Neural crest cell (in vitro differentiated cells): ENCODE data around the gene GRIN2A. TPM values are rescaled to one million over a fixed set of nuclear protein-coding genes. Genes with fewer than 3 reads are reported as not detected.

Source experiments
- DNase-seq: peaks from one replicate; pipeline ENCODE4 v3.0.0; 2021; ENCODE audit warnings: low read depth, mixed read lengths, low spot score
- H3K27ac Mint-ChIP-seq: one replicate; pipeline ENCODE4 v1.8.0; 2021; ENCODE audit warnings: mild to moderate bottlenecking, mixed read lengths; ENCODE audit not compliant: unreplicated experiment
- H3K27me3 Mint-ChIP-seq: 2 replicates; pipeline ENCODE4 v1.8.0; 2021; ENCODE audit warnings: low read depth, mild to moderate bottlenecking, mixed read lengths
- H3K36me3 Mint-ChIP-seq: 2 replicates; pipeline ENCODE4 v1.8.0; 2021; ENCODE audit warnings: low read depth, mild to moderate bottlenecking, mixed read lengths
- H3K4me1 Mint-ChIP-seq: 2 replicates; pipeline ENCODE4 v1.8.0; 2021; ENCODE audit warnings: mixed read lengths
- H3K4me3 Mint-ChIP-seq: one replicate; pipeline ENCODE4 v1.8.0; 2021; ENCODE audit warnings: mild to moderate bottlenecking, mixed read lengths
- H3K9me3 Mint-ChIP-seq: 2 replicates; pipeline ENCODE4 v1.8.0; 2021; ENCODE audit warnings: mixed read lengths
- total RNA-seq: library from RNA; stranded (reverse); gene quantifications from 2 replicates; pipeline ENCODE4 v1.2.1, GENCODE V29; 2021
- TF ChIP-seq, protein P1 (sequence below): fragments of 200-600 bp; sonication (generic); conservative IDR thresholded peaks from 2 replicates; pipeline ENCODE4 v1.5.0; 2021; ENCODE audit warnings: antibody characterized with exemption, mild to moderate bottlenecking

The GRIN2A gene
- total RNA-seq, 1 donor from 2014 or later, result 0.09 TPM

DNA sequence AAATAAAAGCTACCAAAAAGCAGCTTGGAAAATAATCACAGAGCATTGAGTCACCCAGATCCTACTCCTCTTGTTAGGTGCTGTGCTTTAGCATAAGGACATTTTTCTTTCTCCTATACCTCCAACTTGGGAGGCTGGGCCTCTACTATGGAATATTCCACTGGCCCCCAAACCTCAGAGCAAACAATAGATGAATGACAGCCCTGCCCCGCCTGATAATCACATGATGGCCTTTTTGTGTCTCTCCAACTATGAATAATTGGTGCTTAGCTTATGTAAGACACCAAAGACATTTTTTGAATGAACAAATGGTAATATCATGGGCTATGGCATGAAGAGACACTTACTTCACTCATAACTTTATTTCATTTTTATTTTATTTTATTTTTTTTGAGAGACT is 250.2 kb downstream of the GRIN2A start:
- H3K27ac Mint-ChIP-seq, result no peak overlapping the region
- H3K36me3 Mint-ChIP-seq, result no peaks in the 10 kb centered on the region
- H3K4me3 Mint-ChIP-seq, result no peak overlapping the region
- H3K9me3 Mint-ChIP-seq, result no peaks in the 10 kb centered on the region
- H3K27me3 Mint-ChIP-seq, result peaks cover 16% of the 10 kb centered on the region
- H3K4me1 Mint-ChIP-seq, result no peaks in the 10 kb centered on the region
- TF ChIP-seq, protein P1, sequence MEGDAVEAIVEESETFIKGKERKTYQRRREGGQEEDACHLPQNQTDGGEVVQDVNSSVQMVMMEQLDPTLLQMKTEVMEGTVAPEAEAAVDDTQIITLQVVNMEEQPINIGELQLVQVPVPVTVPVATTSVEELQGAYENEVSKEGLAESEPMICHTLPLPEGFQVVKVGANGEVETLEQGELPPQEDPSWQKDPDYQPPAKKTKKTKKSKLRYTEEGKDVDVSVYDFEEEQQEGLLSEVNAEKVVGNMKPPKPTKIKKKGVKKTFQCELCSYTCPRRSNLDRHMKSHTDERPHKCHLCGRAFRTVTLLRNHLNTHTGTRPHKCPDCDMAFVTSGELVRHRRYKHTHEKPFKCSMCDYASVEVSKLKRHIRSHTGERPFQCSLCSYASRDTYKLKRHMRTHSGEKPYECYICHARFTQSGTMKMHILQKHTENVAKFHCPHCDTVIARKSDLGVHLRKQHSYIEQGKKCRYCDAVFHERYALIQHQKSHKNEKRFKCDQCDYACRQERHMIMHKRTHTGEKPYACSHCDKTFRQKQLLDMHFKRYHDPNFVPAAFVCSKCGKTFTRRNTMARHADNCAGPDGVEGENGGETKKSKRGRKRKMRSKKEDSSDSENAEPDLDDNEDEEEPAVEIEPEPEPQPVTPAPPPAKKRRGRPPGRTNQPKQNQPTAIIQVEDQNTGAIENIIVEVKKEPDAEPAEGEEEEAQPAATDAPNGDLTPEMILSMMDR, result no peak
- DNase-seq, result no peak

DNA sequence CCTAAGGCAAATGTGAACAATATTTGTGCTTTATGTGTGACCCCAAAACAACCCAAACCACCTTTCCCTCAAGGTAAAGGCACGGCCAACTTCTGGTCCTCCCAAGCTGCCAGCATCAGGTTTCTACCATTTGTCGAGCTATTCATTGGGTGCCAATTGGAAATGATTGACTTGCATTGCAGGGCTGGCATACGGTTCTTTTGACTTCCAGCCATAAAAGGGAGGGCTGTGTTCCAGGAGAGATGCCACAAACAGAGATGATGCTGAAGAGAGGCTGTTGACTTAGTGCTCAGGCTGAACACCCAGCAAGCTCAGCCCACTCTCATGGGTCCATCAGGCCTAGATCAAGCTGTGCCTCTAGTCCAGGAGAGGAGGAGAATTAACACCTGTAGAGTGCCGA is 252.4 kb downstream of the GRIN2A start:
- Mint-ChIP-seq H3K27me3 (peaks cover 16% of the 10 kb centered on the region), H3K27ac (no peak overlapping the region), H3K9me3 (no peaks in the 10 kb centered on the region), H3K4me3 (no peak overlapping the region), H3K36me3 (no peaks in the 10 kb centered on the region), H3K4me1 (no peaks in the 10 kb centered on the region)
- no peak for DNase-seq
- TF ChIP-seq, protein P1, result no peak

DNA sequence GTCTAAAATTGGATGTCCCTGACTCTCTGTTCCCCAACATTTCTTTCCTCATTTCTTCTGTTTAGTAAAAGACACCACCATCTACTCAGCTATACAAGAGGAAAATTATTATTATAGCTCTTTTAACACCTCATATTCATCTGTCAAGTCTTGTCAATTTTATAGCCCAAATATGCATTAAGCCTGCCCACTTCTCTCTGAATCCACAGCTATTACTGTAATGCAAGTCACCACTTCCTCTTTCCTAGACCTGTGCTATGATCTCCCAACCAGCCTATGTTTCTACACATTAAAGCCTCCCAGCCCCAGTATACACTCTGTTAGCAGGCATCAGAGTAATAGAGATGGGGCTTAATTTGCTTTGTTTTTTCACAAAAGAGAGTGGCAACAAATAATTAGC is 252.9 kb downstream of the GRIN2A start:
- Mint-ChIP-seq H3K4me1 (no peaks in the 10 kb centered on the region), H3K9me3 (no peaks in the 10 kb centered on the region), H3K27me3 (peaks cover 16% of the 10 kb centered on the region), H3K36me3 (no peaks in the 10 kb centered on the region), H3K4me3 (no peak overlapping the region), H3K27ac (no peak overlapping the region)
- TF ChIP-seq, protein P1, result no peak
- no peak for DNase-seq

DNA sequence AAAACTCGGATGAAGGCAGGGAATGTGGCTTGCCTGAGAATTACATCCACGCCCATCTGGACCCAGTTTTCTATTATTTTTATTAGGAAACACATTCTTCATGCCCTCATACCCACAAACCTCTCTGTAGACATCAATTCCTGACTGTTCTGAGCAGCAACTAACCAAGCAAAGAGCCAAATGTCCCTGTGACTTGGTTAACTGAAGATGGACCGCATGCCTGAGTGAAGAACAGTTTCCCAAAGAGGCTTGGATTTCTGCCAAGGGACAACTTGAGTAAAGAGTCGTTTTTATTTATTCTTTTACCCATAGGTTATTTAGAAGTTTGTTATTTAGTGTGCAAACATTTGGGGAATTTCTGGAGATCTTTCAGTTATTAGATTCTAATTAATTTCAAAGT is 259.8 kb downstream of the GRIN2A start:
- no peak for DNase-seq
- TF ChIP-seq, protein P1, result no peak
- no peaks in the 10 kb centered on the region for H3K27me3 Mint-ChIP-seq
- no peaks in the 10 kb centered on the region for H3K9me3 Mint-ChIP-seq
- H3K4me3 Mint-ChIP-seq, result no peak overlapping the region
- H3K27ac Mint-ChIP-seq, result no peak overlapping the region
- H3K4me1 Mint-ChIP-seq, result no peaks in the 10 kb centered on the region
- H3K36me3 Mint-ChIP-seq, result no peaks in the 10 kb centered on the region

DNA sequence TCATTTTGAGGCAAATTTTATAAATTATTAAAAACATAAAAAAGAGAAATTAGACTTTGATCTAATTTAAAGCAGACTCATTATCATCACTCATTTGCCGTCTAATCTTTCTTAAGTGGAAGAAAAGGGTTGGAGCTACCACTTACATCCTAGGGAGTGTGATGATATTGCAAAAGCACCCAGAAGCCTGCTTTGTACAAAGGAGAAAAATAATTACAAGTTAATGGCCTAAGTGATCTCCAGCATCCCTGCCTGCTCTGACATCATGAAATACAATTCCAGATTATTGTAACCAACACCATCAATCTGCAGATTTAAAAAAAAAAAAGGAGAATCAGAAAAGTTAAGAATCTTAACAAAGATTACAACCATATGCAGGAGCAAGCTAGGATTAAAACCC is 260.2 kb downstream of the GRIN2A start:
- Mint-ChIP-seq H3K27ac (no peak overlapping the region), H3K4me1 (no peaks in the 10 kb centered on the region), H3K36me3 (no peaks in the 10 kb centered on the region), H3K4me3 (no peak overlapping the region), H3K9me3 (no peaks in the 10 kb centered on the region), H3K27me3 (no peaks in the 10 kb centered on the region)
- TF ChIP-seq, protein P1, result no peak
- no peak for DNase-seq

DNA sequence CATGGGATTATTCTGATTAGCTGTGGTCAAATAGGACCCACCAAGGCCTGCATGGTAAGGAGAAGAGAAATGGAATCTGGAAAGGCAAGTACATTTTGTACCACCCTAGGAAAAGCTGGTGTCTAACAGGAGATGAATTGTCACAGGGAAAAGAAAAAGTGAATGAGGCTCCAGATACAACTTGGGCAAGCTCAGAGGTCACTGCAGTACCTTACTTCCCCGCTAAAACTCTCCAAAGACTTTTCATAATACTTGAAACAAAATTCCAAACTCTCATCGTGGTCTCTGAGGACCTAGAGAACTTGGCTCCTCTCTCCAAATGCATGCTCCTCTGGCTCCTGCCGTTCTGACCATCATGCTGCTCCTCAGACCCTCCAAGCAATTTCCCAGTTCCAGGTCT is 262.8 kb downstream of the GRIN2A start:
- Mint-ChIP-seq H3K27ac (no peak overlapping the region), H3K36me3 (no peaks in the 10 kb centered on the region), H3K4me3 (no peak overlapping the region), H3K4me1 (no peaks in the 10 kb centered on the region), H3K9me3 (no peaks in the 10 kb centered on the region), H3K27me3 (peaks cover 5% of the 10 kb centered on the region)
- no peak for DNase-seq
- TF ChIP-seq, protein P1, result no peak
